Activated CD8-positive, alpha-beta memory T cell treated with anti-CD3 and anti-CD28 coated beads for 48 hours (primary cell): Measurements from ENCODE around the gene YRDC.

Experiments
- DNase-seq, 3 experiments: peaks; one replicate each; pipeline ENCODE4 v3.0.0-alpha.2; 2020; ENCODE audit warnings: low read depth in 2 of 3, low spot score in 2 of 3

The YRDC gene

GRCh38 chr1:37807555-37808368 is at the start of gene YRDC, which contains the start of gene C1orf122:
YRDC (minus strand) TSS chr1:37808208; CDS start chr1:37808180, 28 bp downstream.
C1orf122 (plus strand) TSS chr1:37807790; CDS start chr1:37808405, 615 bp downstream.
- DNase-seq, result peak; percentile 83 to 88 (median 86)

GRCh38 chr1:37854406-37854805 is 46.4 kb upstream of the YRDC start:
- no peak for DNase-seq

- no peak for DNase-seq
Measured at GRCh38 chr1:37853157-37853556, 45.1 kb upstream of the YRDC start.

- DNase-seq, result no peak
Measured at GRCh38 chr1:37851782-37852210, 43.8 kb upstream of the YRDC start.

GRCh38 chr1:37851262-37851661 is 43.3 kb upstream of the YRDC start:
- DNase-seq, result no peak

- DNase-seq, result no peak
Measured at GRCh38 chr1:37850352-37850955, 42.4 kb upstream of the YRDC start.

- DNase-seq, result no peak
Measured at GRCh38 chr1:37849480-37849879, 41.5 kb upstream of the YRDC start.

GRCh38 chr1:37846647-37847339 is 38.8 kb upstream of the YRDC start:
- no peak for DNase-seq

- DNase-seq, result no peak
Measured at GRCh38 chr1:37845786-37846185, 37.8 kb upstream of the YRDC start.

GRCh38 chr1:37845049-37845646 is 37.1 kb upstream of the YRDC start:
- no peak for DNase-seq

- no peak for DNase-seq
Measured at GRCh38 chr1:37844536-37844935, 36.5 kb upstream of the YRDC start.

GRCh38 chr1:37841652-37842051 is 33.6 kb upstream of the YRDC start:
- no peak for DNase-seq

- DNase-seq, result no peak
Measured at GRCh38 chr1:37840711-37841110, 32.7 kb upstream of the YRDC start.

GRCh38 chr1:37839676-37840075 is 31.7 kb upstream of the YRDC start:
- no peak for DNase-seq

- DNase-seq, result no peak
Measured at GRCh38 chr1:37836788-37837187, 28.8 kb upstream of the YRDC start.

- no peak for DNase-seq
Measured at GRCh38 chr1:37831809-37832208, 23.8 kb upstream of the YRDC start.

- no peak for DNase-seq
Measured at GRCh38 chr1:37831109-37831508, 23.1 kb upstream of the YRDC start.

- DNase-seq, result no peak
Measured at GRCh38 chr1:37828410-37829074, 20.5 kb upstream of the YRDC start.

GRCh38 chr1:37825506-37825905 is 17.5 kb upstream of the YRDC start:
- DNase-seq, result no peak

GRCh38 chr1:37824001-37824400 is 16.0 kb upstream of the YRDC start:
- DNase-seq, result no peak
